ENCODE results near the gene VWCE.

DNA sequence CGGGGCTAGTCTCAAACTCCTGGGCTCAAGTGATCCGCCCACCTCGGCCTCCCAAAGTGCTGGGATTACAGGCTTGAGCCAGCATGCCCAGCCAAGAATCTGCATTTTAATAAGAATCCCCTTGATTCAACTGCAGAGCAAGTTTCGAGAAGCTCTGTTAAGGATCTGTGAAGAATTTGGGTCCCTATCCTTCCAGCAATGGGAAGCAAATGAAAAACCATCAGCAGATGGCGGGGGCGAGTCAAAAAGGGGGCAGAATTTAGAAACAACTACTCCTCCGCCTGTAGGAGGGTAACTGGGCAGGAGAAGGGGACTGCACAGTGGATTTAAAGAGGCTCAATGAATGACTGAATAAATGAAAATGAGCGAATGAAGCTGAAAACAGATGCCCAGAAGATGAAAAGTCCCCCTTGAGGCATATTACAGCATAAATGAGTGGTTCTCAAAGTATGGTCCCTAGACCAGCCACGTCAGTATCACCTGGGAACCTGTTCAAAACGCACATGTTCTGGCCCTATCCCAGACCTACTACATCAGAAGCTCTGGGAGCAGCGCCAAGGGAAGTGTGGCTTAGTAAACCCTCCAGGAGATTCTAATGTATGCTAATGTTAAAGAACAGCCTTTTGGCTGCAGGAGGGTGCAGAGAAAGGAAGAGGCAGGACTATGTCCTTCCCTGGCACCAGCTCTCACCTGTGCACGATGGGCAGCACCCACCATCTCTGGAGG lies 15.0 kb downstream of the VWCE start:
- TF ChIP-seq CTCF (IDR thresholded peaks at IDR 0.05; ENCODE audit: poor library complexity, severe bottlenecking) (no peak), EP300 (conservative IDR thresholded peaks at IDR 0.05; ENCODE audit: poor library complexity, severe bottlenecking) (no peak), EZH2 (IDR thresholded peaks at IDR 0.05; ENCODE audit: borderline replicate concordance, insufficient read depth, low read length, poor library complexity, severe bottlenecking) (no peak), POLR2AphosphoS5 (IDR thresholded peaks at IDR 0.05) (no peak), REST (IDR thresholded peaks at IDR 0.05; ENCODE audit: borderline replicate concordance) (no peak), SMC3 (conservative IDR thresholded peaks at IDR 0.05; ENCODE audit: poor library complexity) (no peak), RAD21 (conservative IDR thresholded peaks at IDR 0.05) (no peak)

Measured in neural cell (in vitro differentiated cells).